ENCODE data around the gene KCNG1. TPM values are rescaled to one million over a fixed set of nuclear protein-coding genes. Genes with fewer than 3 reads are reported as not detected.

Gene KCNG1
- total and polyA plus RNA-seq, 2 of the 4 experiments (the other 2 are of a cell fraction): 23.7 to 51.4 TPM

GRCh38 chr20:51003753-51004152 is 19.2 kb downstream of the KCNG1 start:
- Histone ChIP-seq H4K5ac (ENCODE audit: low read depth, low read length) (no peak overlapping the region), H2BK15ac (ENCODE audit: low read depth, low read length) (no peak overlapping the region), H3K4ac (ENCODE audit: low read depth, low read length) (no peak overlapping the region), H3K14ac (replicated peaks; ENCODE audit: low read depth, low read length) (no peak overlapping the region), H3K18ac (ENCODE audit: low read depth, low read length) (no peak overlapping the region), H2BK20ac (ENCODE audit: low read depth, low read length) (no peak overlapping the region), H3K9ac (ENCODE audit: low read depth, low read length) (no peak overlapping the region), H3K56ac (ENCODE audit: extremely low read depth, insufficient read depth, low read length) (no peak overlapping the region), H4K8ac (ENCODE audit: low read depth in 2 of 2, low read length in 2 of 2) (no peak overlapping the region), H3K79me1 (ENCODE audit: low read depth in 1 of 2, low read length in 2 of 2) (peaks cover 12 to 16% of the 10 kb centered on the region in 2 experiments), H3K27ac (ENCODE audit: insufficient read depth, low read length) (no peak overlapping the region), H2BK120ac (ENCODE audit: low read depth, low read length) (no peak overlapping the region), H3K4me1 (ENCODE audit: control insufficient read depth, insufficient read depth, low read length) (no peaks in the 10 kb centered on the region), H4K20me1 (ENCODE audit: insufficient read depth, low read length) (no peaks in the 10 kb centered on the region; the same call in none of the 2 replicates), H3K36me3 (ENCODE audit: control insufficient read depth, insufficient read depth, low read length) (peaks cover 20% of the 10 kb centered on the region), H2AK9ac (replicated peaks; ENCODE audit: low read depth, low read length, poor library complexity) (no peak overlapping the region), H3K9me1 (ENCODE audit: insufficient read depth, low read length) (no peaks in the 10 kb centered on the region), H3K23ac (ENCODE audit: low read depth, low read length) (no peak overlapping the region), H3K4me2 (ENCODE audit: low read depth, low read length) (no peak overlapping the region), H4K91ac (ENCODE audit: insufficient read depth, low read depth, low read length) (no peak overlapping the region), H3K9me3 (ENCODE audit: control insufficient read depth, insufficient read depth, low read length) (no peaks in the 10 kb centered on the region), H3K4me3 (ENCODE audit: insufficient read depth, low read depth, low read length) (no peak overlapping the region), H2BK5ac (ENCODE audit: low read depth, low read length, poor library complexity, severe bottlenecking) (no peak overlapping the region), H2AK5ac (ENCODE audit: low read depth, low read length) (no peak overlapping the region), H2AFZ (replicated peaks; ENCODE audit: low read length, poor library complexity) (no peak overlapping the region), H3K27me3 (ENCODE audit: control insufficient read depth, insufficient read depth, low read length) (no peaks in the 10 kb centered on the region)
- 100% methylated on average over 4 of the region's 21 CpGs; no CpG with 5 or more reads in 1 of the 2 experiments for WGBS, 2 experiments (ENCODE audit: extremely low coverage in 2 of 2, insufficient read length in 1 of 2)
- ChIA-PET CTCF (no interaction called here), POLR2A (ENCODE audit: unreplicated experiment) (no interaction called here)
- no peak for DNase-seq
- dilution Hi-C loops (cut with HindIII; ENCODE audit: low sequenced_read_pairs, unreplicated experiment): no loop called here
- TF ChIP-seq ELK1 (IDR thresholded peaks at IDR 0.05; ENCODE audit: borderline replicate concordance, low read depth, low read length) (no peak), CHD1 (IDR thresholded peaks at IDR 0.05; ENCODE audit: low read depth, low read length) (no peak), RCOR1 (IDR thresholded peaks at IDR 0.05; ENCODE audit: insufficient replicate concordance, low read length) (no peak), NFE2L2 (IDR thresholded peaks at IDR 0.05; ENCODE audit: low read depth, low read length) (no peak), FOS (IDR thresholded peaks at IDR 0.05; ENCODE audit: low read depth, low read length) (no peak), CEBPB (IDR thresholded peaks at IDR 0.05; ENCODE audit: low read depth, low read length) (no peak), RAD21 (IDR thresholded peaks at IDR 0.05; ENCODE audit: low read length) (no peak), SMC3 (IDR thresholded peaks at IDR 0.05; ENCODE audit: low read depth, low read length) (no peak), USF2 (IDR thresholded peaks at IDR 0.05; ENCODE audit: low read depth, low read length) (no peak), RFX5 (IDR thresholded peaks at IDR 0.05; ENCODE audit: low read depth, low read length) (no peak), BHLHE40 (IDR thresholded peaks at IDR 0.05; ENCODE audit: low read depth, low read length) (no peak), POLR2A (IDR thresholded peaks at IDR 0.05; ENCODE audit: low read depth, low read length) (no peak), MAFK (IDR thresholded peaks at IDR 0.05; ENCODE audit: low read depth, low read length) (no peak)
- intact Hi-C loops (cut with micrococcal nuclease): no loop called here
- in situ Hi-C loops (cut with MboI; ENCODE audit: low sequenced_read_pairs): no loop called here
- BruUV-seq (replicated peaks): no TSS peak
- no peak for ATAC-seq (ENCODE audit: low read depth)

Measured in IMR-90 (cell line).